ENCODE data around the gene PAMR1.
"Not testable (repeated sequence)": the region's sequence is repeated elsewhere in the genome, so short reads cannot be mapped to it uniquely, and the experiment has no call there.

PAMR1 gene

DNA sequence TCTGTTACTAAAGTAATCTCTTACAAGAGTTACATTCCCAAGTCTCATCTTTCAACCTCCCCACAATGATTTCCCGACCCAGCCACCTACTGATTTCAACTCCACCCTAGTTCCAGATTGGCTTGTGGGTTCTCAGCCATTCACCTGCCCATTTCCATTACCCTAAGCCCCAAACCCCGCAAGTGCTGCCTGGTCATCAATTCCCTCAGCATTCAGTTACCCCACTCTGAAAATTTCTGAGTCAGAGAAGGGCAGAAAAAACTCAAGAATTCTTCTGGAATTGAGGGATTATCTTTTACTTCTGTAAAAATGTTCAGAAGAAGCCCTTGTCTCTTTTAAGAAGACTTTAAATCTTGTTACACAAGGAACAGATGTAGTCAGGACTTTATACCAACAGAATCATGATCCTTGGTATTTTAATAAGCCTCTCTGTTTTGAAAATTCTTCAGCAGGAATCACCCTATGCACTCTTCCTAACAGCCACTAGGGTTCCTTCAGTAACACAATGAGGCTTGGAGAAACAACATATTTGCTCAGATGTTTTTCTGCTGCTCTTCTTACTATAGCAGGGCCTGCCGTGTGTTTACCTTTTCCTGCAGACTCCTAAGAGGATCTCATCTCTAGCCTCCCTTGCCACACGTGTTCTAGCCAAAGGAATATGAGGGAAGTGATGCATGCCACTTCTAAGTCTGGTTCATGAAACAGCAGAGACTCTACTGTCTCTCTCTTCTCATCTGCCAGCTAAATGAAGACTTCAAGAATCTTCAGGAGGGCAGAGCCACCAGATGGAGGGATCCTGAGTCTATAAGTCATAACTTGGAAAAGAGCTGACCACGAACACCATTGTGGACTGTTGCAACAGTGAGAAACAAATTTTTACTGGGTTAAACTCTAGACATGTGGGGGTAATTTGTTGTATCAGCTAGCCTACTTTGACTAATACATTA is 29.3 kb upstream of the PAMR1 start:
- Histone ChIP-seq H3K4me1 (ENCODE audit: control insufficient read depth, low read depth, low read length) (peaks cover 7% of the 10 kb centered on the region), H3K9ac (ENCODE audit: low read length) (no peak overlapping the region), H3K9me3 (ENCODE audit: control insufficient read depth, low read depth, low read length) (no peaks in the 10 kb centered on the region), H3K4me3 (ENCODE audit: low read length) (no peak overlapping the region), H3K36me3 (ENCODE audit: control insufficient read depth, low read depth, low read length) (no peaks in the 10 kb centered on the region), H3K27ac (ENCODE audit: low read length) (no peak overlapping the region), H3K27me3 (ENCODE audit: control insufficient read depth, insufficient read depth, low read length) (no peaks in the 10 kb centered on the region)

DNA sequence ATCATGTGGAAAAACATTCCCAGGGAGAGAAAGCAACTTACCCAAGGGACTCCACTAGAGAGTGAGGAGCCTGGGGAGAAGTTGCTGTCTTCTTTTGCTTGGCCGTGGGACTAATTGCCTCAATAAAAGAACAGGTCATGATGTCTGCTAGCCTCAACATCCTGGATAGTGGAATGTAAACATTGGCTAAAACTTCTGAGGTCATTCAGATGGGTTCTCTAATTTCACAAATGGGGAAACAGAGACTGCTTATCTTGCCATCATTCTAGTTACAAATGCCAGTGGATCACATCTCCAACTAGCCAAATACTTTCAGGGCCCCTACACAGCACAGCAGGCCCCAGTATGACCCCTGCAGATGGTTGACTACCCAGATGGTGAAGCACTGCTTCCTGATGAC is 28.4 kb upstream of the PAMR1 start:
- H3K36me3 ChIP-seq (ENCODE audit: control insufficient read depth, low read depth, low read length), result no peaks in the 10 kb centered on the region
- H3K4me1 ChIP-seq (ENCODE audit: control insufficient read depth, low read depth, low read length), result peaks cover 14% of the 10 kb centered on the region
- no peak overlapping the region for H3K9ac ChIP-seq (ENCODE audit: low read length)
- H3K9me3 ChIP-seq (ENCODE audit: control insufficient read depth, low read depth, low read length), result no peaks in the 10 kb centered on the region
- H3K4me3 ChIP-seq (ENCODE audit: low read length), result no peak overlapping the region
- no peaks in the 10 kb centered on the region for H3K27me3 ChIP-seq (ENCODE audit: control insufficient read depth, insufficient read depth, low read length)
- no peak overlapping the region for H3K27ac ChIP-seq (ENCODE audit: low read length)

DNA sequence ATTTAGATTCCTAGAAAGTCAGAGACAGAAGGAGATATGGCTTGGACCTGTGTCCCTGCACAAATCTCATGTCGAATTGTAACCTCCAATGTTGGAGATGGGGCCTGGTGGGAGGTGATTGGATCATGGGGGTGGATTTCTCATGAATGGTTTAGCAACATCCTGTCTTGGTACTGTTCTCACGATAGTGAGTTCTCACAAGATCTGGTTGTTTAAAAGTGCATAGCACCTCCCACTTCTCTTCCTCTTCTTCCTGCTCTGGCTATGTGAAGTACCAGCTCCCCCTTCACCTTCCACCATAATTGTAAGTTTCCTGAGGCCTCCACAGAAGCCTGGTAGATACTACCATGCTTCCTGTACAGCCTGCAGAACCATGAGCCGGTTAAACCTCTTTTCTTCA is 27.6 kb upstream of the PAMR1 start:
- no peaks in the 10 kb centered on the region for H3K9me3 ChIP-seq (ENCODE audit: control insufficient read depth, low read depth, low read length)

DNA sequence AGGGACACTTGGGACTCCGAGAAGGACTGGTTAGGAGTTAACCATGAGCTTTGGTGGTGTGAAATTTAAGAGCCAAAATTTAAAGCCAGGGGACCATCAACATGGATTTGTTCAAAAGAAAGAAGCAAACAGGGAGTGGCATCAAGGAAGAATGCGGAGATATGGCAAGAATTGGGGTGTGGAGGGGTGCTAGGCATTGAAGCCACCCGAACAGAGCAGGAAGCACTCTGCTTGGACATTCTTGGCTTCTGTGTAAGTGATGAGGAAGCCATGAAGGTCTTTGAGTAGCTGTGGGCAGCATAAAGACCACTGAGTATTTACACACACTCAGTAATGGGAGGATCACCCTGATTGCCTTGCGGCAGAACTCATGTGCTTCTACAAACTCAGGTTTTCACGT is 27.2 kb upstream of the PAMR1 start:
- Histone ChIP-seq H3K4me3 (ENCODE audit: low read length) (no peak overlapping the region), H3K36me3 (ENCODE audit: control insufficient read depth, low read depth, low read length) (no peaks in the 10 kb centered on the region), H3K9me3 (ENCODE audit: control insufficient read depth, low read depth, low read length) (no peaks in the 10 kb centered on the region), H3K9ac (ENCODE audit: low read length) (no peak overlapping the region), H3K4me1 (ENCODE audit: control insufficient read depth, low read depth, low read length) (peaks cover 18% of the 10 kb centered on the region), H3K27me3 (ENCODE audit: control insufficient read depth, insufficient read depth, low read length) (no peaks in the 10 kb centered on the region), H3K27ac (ENCODE audit: low read length) (no peak overlapping the region)

More for the DNA sequence above, 27.6 kb upstream of the PAMR1 start:
- no peak overlapping the region for H3K27ac ChIP-seq (ENCODE audit: low read length)
- no peaks in the 10 kb centered on the region for H3K27me3 ChIP-seq (ENCODE audit: control insufficient read depth, insufficient read depth, low read length)
- H3K9ac ChIP-seq (ENCODE audit: low read length), result no peak overlapping the region
- H3K36me3 ChIP-seq (ENCODE audit: control insufficient read depth, low read depth, low read length), result no peaks in the 10 kb centered on the region
- peaks cover 18% of the 10 kb centered on the region for H3K4me1 ChIP-seq (ENCODE audit: control insufficient read depth, low read depth, low read length)
- no peak overlapping the region for H3K4me3 ChIP-seq (ENCODE audit: low read length)

DNA sequence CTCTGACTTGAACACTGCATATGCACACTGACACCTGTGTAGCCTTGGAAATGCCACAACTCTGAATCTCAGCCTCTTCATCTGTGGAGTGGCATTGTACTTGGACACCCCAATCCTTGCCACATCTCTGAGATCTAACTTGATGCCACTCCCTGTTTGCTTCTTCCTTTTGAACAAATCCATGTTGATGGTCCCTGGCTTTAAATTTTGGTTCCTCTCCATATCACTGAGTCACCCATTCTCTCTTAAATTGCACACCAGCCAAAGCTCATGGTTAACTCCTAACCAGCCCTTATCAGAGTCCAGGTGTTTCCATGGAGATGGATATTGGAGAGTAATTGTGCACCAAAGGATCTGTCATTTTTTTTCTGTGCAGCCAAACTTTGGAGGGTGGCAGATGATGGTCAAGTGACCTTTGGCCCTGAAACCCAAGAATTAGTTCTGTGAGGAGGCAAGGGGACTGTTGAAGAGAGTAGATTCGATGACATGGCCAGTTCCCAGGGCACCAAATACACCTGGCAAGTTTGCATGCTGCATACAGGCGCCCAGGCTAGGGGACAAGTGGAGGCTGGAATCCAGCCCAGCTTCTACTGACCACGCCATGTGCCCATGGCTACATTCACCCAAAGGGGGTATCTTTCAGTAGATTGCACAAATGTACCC is 25.1 kb upstream of the PAMR1 start:
- Histone ChIP-seq H3K4me3 (ENCODE audit: low read length) (no peak overlapping the region), H3K27me3 (ENCODE audit: control insufficient read depth, insufficient read depth, low read length) (no peaks in the 10 kb centered on the region), H3K27ac (ENCODE audit: low read length) (no peak overlapping the region), H3K36me3 (ENCODE audit: control insufficient read depth, low read depth, low read length) (no peaks in the 10 kb centered on the region), H3K9me3 (ENCODE audit: control insufficient read depth, low read depth, low read length) (no peaks in the 10 kb centered on the region), H3K9ac (ENCODE audit: low read length) (no peak overlapping the region), H3K4me1 (ENCODE audit: control insufficient read depth, low read depth, low read length) (peaks cover 20% of the 10 kb centered on the region)

DNA sequence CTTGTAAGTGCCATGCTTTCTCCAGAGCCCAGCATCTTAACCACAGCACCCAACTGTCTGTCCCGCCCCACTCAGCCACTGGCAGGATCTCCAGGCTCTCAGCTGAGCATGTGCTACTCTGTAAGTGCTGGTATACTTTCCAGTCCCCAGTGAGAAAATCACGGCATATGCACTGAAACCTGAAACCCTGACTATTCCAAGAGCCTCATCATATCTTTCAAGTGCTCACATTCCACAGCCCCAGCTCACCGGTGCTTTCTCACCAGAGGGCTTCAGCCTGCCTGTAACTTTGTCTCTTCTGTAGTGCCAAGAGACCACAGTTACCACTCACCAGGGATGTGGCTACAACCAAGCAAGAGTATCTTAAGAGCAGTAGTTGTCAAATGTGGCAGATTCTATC is 24.4 kb upstream of the PAMR1 start:
- Histone ChIP-seq H3K4me3 (ENCODE audit: low read length) (no peak overlapping the region), H3K4me1 (ENCODE audit: control insufficient read depth, low read depth, low read length) (peaks cover 20% of the 10 kb centered on the region), H3K36me3 (ENCODE audit: control insufficient read depth, low read depth, low read length) (no peaks in the 10 kb centered on the region), H3K9me3 (ENCODE audit: control insufficient read depth, low read depth, low read length) (no peaks in the 10 kb centered on the region), H3K9ac (ENCODE audit: low read length) (no peak overlapping the region), H3K27ac (ENCODE audit: low read length) (no peak overlapping the region), H3K27me3 (ENCODE audit: control insufficient read depth, insufficient read depth, low read length) (no peaks in the 10 kb centered on the region)

DNA sequence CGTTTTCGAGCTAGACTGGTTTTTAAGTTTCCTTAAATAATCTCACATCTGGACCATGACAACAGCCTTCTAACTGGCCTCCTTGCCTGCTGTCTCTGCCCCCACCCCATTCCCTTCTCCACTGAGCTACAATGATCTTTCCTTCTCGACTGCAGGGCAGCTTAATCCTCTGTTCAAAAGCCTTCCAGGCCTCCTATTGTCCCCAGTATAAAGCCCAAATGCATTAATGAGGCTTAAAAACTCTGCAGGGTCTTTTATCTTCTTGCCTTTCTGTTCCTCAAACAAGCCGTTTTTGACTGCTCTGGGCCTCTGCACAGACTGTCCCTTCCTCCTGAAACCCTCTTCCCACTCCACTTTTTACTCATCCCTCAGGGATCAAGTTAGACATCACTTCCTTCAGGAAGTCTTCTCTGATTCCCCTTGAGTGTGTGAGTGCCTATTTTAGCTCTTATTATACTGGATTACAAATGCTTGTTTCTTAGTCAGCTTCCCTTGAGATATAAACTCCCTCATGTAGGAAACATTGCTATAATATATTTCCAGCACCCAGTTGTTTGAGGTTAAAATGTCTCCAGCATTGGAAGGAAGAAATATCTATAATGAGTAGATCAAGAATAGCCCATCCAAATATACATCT is 23.6 kb upstream of the PAMR1 start:
- H3K4me3 ChIP-seq (ENCODE audit: low read length), result no peak overlapping the region
- H3K9me3 ChIP-seq (ENCODE audit: control insufficient read depth, low read depth, low read length), result no peaks in the 10 kb centered on the region
- H3K27ac ChIP-seq (ENCODE audit: low read length), result no peak overlapping the region
- H3K36me3 ChIP-seq (ENCODE audit: control insufficient read depth, low read depth, low read length), result no peaks in the 10 kb centered on the region
- peaks cover 15% of the 10 kb centered on the region for H3K4me1 ChIP-seq (ENCODE audit: control insufficient read depth, low read depth, low read length)
- no peak overlapping the region for H3K9ac ChIP-seq (ENCODE audit: low read length)
- H3K27me3 ChIP-seq (ENCODE audit: control insufficient read depth, insufficient read depth, low read length), result no peaks in the 10 kb centered on the region

DNA sequence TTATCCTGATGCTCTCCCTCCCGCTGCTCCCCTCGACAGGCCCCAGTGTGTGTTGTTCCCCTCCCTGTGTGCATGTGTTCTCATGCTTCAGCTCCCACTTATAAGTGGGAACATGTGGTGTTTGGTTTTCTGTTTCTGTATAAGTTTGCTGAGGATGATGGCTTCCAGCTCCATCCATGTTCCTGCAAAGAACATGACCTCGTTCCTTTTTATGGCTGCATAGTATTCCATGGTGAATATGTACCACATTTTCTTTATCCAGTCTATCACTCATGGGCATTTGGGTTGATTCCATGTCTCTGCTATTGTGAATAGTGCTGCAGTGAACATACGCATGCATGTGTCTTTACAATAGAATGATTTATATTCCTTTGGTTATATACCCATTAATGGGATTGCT is 22.6 kb upstream of the PAMR1 start:
- not testable (repeated sequence) for H3K4me3 ChIP-seq (ENCODE audit: low read length); H3K36me3 ChIP-seq (ENCODE audit: control insufficient read depth, low read depth, low read length); H3K9ac ChIP-seq (ENCODE audit: low read length); H3K27me3 ChIP-seq (ENCODE audit: control insufficient read depth, insufficient read depth, low read length); H3K27ac ChIP-seq (ENCODE audit: low read length); H3K9me3 ChIP-seq (ENCODE audit: control insufficient read depth, low read depth, low read length)
- peaks cover 21% of the 10 kb centered on the region for H3K4me1 ChIP-seq (ENCODE audit: control insufficient read depth, low read depth, low read length)

DNA sequence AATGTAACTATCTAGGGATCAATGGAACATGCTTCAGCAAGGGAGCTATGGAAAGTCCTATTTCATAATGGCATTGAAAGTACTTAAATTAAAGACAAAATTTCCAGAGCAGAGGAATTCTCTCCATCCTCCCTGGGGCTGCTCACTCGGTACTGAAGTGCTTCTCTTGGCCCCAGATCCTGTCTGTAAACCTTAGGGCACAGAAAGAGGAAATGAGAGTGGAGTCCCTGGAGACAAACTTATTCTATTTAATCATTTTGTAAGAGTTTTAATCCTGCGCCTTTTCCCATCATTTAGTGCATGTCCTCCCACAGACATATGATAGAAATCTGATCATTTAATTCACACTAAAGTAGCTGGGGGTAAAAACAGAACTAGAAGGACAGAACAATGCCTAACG is 20.9 kb upstream of the PAMR1 start:
- Histone ChIP-seq H3K27me3 (ENCODE audit: control insufficient read depth, insufficient read depth, low read length) (no peaks in the 10 kb centered on the region), H3K9me3 (ENCODE audit: control insufficient read depth, low read depth, low read length) (no peaks in the 10 kb centered on the region), H3K9ac (ENCODE audit: low read length) (no peak overlapping the region), H3K4me3 (ENCODE audit: low read length) (no peak overlapping the region), H3K4me1 (ENCODE audit: control insufficient read depth, low read depth, low read length) (peaks cover 21% of the 10 kb centered on the region), H3K36me3 (ENCODE audit: control insufficient read depth, low read depth, low read length) (no peaks in the 10 kb centered on the region), H3K27ac (ENCODE audit: low read length) (no peak overlapping the region)

DNA sequence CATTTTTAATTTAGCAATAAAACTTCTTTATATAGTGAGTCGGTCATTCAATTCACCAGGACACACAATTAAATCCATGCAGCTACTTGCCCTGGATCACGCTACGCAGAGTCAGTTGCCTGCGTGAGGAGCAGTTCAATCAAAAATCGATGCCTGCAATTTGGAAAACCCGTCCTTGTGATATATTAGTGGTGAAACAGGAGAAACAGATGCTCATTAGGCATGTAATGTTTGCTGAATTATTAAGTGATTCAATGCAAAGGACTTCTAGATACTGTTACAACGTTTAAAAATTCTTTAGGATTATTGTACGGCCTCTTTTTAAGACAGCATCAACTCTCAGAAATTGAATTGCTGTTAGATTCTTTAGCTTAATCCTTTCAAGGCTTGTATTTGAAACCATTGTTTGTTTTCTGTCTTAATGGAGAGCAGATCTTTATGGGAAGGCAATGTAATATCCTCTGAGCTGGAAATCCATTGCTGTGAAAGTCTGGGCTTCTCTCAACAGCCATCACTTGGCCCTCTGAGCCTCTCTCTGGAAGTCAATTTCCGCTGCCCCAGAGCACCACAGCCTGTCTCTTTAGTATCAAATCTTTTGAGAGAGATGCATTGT is 20.1 kb upstream of the PAMR1 start:
- Histone ChIP-seq H3K9me3 (ENCODE audit: control insufficient read depth, low read depth, low read length) (no peaks in the 10 kb centered on the region), H3K4me1 (ENCODE audit: control insufficient read depth, low read depth, low read length) (peaks cover 21% of the 10 kb centered on the region), H3K36me3 (ENCODE audit: control insufficient read depth, low read depth, low read length) (no peaks in the 10 kb centered on the region), H3K4me3 (ENCODE audit: low read length) (no peak overlapping the region), H3K27me3 (ENCODE audit: control insufficient read depth, insufficient read depth, low read length) (no peaks in the 10 kb centered on the region), H3K27ac (ENCODE audit: low read length) (no peak overlapping the region), H3K9ac (ENCODE audit: low read length) (no peak overlapping the region)

DNA sequence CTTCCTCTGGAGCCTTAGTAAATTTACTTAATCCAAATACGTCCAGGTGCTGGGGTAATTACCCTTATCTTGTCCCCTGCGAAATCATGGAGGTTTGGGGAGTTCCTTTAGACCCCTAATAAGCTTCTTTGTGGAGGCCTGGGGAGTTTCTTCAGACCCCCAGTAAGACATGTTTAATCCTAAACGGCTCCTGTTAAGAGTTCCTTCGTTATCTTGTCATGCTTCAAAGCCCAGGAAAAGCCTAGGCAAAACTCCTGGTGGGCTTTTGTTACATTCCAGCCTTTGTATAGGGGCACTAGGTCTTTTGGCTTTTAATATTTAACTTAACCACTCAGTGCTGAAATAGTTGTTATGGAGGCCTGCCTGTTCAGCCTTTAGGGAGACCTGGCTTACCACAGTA is 18.1 kb upstream of the PAMR1 start:
- Histone ChIP-seq H3K36me3 (ENCODE audit: control insufficient read depth, low read depth, low read length) (no peaks in the 10 kb centered on the region), H3K27ac (ENCODE audit: low read length) (no peak overlapping the region), H3K9ac (ENCODE audit: low read length) (no peak overlapping the region), H3K9me3 (ENCODE audit: control insufficient read depth, low read depth, low read length) (no peaks in the 10 kb centered on the region), H3K4me1 (ENCODE audit: control insufficient read depth, low read depth, low read length) (peaks cover 17% of the 10 kb centered on the region), H3K4me3 (ENCODE audit: low read length) (no peak overlapping the region), H3K27me3 (ENCODE audit: control insufficient read depth, insufficient read depth, low read length) (no peaks in the 10 kb centered on the region)
